GM19239 (cell line): ENCODE measurements around the gene PLK4.
A peak's percentile ranks its signal among the peaks of the same experiment; 100 is the strongest.

Source experiments
- DNase-seq: peaks from one replicate; pipeline ENCODE4 v3.0.0; 2011; ENCODE audit warnings: low spot score; ENCODE audit not compliant: insufficient read length
- FAIRE-seq: peaks from 2 replicates; lab custom pipeline; 2011; peaks lifted over from hg19 to GRCh38; lab: Jason Lieb, UNC

Gene PLK4

DNA sequence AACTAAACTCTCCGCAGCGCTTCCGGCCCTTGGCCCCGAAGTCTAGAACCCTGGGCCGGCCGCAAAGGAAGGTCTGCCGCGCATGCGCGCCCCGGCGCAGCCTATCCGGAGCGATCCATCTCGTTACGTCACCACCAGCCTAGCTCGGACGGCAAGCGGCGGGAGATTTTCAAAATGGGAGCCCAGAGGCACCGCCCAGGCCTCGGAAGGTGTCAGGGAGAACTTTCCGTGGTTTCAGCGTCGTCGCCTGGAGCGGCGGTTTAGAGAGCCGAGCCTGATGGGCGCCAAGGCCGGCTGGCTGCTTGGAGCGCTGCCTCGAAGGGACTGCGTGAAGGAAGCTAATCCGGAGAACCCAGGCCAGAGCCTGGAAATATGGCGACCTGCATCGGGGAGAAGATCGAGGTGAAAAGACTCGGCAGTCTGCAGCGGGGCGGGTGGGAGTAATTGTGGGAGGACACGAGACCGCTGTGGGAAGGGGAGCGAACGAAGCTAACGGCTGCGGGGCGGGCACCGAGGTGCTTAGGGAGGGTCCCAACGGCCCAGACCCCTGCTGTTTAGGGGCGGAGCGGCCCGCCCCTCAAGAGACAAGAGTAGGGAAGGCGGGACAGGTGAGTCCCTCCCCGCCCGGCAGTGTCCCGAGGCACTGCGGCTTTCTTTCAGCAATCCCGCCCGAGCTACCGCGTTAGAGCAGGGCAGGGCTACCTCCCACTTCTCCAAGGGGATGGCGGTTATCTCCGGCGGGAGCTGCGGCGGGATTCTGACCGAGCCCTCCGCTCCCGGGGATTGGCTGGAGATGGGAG, at the start of gene PLK4:
TSS of gene PLK4 (plus strand) at position 131 of the 800 bp plus-strand sequence. CDS start at position 373, 242 bp downstream.
- FAIRE-seq (peak; percentile 99), DNase-seq (peak; percentile 66)

DNA sequence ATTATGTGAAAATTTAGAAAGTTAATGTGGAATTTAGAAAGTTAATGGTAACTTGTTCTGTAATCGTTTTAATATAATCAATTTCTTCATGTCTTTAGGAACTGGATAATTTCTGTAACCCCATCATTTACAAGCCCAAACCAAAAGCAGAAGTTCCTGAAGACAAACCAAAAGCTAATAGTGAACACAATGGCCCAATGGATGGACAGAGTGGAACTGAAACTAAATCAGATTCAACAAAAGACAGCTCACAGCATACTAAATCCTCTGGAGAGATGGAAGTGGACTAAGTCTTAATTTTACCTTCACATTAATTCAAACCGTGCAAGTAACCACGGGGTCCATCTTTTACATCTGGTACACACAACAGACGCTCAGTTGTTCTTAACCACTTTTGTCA, 48.1 kb upstream of the PLK4 start:
- FAIRE-seq (peak; percentile 83), DNase-seq (no peak)

DNA sequence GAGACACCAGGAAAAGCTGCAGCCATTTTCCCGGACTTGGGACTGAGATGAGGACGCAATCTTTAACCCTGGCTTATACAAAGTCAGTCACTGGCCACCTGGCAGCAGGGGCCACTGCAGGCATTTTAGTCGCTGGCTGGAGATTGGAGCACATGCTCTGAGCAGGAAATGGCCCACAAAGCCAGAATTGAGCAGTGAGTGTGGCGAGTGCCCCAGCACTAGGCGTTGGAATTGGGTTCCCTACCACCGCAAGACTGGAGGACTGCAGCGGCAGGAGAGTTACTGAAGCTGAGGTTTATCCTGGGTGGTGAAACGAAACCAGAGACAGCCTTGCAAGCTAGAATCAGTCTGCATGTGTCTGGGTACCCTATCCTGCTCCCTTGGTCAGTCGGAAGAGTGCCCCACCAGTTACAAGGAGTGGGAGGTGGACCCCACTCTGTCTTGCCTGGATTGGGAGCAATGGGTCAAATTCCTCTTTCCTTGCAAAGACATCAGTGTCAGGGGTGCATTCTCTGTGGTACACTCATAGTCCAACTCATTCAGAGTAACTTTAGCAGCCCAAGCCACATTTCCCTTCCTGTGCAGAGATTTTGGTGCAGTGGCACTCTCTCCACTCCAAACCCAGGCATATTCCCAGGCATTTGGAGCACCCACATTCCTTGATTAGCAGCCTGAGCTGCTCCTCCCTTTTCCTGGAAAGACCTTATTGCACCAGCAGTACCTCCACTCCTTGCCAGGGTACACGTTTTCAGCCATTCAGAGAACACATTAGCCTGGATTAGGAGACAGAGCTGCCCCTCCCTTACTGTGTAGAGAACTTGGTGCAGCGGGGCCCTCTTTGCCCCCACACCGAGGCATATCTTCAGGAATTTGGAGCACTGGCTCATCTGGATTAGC, 36.7 kb upstream of the PLK4 start:
- FAIRE-seq: no peak
- DNase-seq: no peak

DNA sequence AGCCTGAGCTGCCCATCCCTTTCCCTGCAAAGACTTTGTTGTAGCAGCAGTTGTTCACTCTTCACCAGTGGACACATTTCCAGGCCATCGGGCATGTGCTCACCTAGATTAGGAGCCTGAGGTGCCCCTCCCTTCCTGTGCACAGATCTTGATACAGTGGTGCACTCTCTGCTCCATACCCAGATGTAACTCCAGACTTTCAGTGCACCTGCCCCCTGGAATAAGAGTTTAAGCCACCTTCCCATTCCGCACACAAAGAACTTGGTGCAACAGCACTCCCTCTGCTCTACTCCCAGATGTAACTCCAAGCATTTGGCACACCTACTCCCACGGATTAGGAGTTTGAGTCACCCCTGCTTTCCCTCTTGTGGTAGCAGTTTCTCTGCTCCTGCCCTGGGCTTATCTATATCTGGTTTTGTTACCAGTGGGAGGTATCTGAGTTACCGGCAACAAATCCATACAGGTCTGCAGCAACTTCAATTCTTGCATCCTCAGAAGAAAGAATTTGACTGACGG, 36.0 kb upstream of the PLK4 start:
- DNase-seq (no peak), FAIRE-seq (no peak)

DNA sequence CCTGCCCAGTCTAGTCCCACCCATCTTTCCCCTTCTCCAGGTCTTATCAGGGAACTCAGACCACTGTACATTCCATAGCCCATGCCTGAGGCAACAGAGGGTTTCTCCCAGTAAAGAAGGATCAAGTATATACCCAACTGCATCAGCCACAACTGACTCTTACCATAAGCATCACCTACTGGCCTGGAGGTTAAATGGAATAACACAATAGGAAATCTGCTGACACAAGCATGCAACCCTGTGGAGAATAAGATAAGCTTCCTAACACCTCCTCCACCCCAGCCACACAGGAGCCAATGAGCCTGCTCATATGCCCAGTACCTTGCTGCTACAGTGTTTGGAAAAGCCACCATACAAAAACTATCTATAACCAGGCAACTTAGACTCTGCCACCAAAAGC, 34.6 kb upstream of the PLK4 start:
- DNase-seq (no peak), FAIRE-seq (no peak)

DNA sequence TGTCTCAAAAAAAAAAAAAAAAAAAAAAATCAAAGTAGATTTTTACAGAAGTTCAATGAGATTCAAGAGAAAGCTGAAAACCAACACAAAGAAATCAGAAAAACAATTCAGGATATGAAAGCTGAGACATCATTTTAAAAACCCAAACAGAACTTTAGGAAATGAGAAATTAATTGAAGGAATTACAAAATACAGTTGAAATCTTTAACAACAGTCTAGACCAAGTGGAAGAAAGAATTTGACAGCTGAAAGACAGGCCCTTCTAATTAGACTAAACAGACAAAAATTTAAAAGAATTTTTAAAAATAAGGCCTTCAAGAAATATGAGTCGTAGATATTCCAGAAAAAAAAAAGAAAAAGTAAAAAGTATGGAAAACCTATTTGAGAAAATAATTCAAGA, 33.9 kb upstream of the PLK4 start:
- no peak for DNase-seq
- FAIRE-seq: no peak

DNA sequence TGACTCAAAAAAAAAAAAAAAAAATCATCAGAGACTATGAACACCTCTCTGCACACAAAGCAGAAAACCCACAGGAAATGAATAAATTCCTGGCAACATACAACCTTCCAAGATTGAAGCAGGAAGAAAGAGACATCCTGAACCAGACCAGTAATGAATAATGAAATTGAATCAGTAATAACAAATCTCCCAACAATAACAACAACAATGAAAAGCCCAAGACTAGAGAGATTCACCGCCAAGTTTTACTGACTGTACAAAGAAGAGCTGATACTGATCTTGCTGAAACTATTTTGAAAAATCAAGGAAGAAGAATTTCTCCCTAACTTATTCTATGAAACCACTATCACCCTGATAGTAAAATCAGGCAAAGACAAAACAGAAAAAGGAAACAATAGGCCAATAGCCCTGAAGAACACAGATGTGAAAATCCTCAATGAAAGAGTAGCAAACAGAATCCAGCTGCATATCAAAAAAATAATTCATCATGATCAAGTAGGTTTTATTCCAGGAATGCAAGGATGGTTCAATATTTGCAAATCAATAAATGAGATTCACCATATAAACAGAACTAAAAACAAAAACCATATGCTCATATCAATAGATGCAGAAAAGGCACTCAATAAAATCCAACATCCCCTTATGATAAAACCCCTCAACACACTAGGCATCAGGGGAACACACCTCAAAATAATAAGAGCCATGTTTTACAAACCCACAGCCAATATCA, 31.0 kb upstream of the PLK4 start:
- no peak for FAIRE-seq
- no peak for DNase-seq

DNA sequence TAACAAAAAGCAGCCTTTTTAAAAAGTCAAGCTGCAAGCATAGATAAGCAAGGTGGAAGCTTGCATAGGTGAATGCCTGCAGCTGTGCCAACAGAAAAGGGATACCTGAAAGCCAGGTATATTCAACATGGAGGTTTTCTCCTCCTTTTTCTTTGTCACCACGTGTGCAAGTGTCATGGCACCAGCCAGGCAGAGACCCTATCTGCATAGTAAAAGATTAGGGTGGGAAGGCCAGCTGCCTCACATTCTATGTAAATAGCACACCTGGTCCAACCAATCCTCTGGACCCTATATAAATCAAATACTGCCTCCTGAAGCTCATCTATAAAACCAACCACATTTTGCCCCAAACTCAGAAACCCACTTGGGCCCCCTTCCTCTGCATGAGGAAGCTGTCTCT, 28.0 kb upstream of the PLK4 start:
- DNase-seq (no peak), FAIRE-seq (no peak)

DNA sequence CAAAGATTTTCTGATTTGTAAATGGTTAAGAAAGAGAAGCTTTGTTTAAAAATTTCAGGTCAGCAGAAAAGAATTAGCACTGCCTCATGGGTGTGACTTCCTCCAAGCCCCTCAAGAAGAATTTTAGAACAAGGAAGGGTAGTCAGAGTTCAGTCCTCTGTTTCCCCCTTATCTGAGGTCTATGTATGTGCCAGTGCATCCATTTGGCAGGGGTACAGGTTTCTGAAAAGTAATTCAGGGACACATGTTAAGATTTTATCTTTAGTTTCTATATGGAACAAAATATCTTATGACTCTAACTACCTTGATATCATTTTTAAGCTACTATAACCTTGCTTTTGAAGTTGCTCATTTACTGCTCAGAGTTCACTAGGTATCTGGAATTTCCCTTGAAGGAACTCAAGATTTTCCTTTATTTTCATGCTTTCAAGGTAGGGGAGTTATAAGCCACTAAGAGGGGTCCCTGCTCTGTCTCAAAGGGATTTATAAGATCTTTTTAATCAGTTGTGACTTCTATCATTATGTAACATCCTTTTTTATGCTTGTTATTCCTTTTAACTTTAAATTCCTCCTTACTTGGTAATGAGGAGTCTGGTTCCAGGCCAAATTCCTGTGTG, 24.4 kb upstream of the PLK4 start:
- no peak for DNase-seq
- FAIRE-seq: peak; percentile 28

DNA sequence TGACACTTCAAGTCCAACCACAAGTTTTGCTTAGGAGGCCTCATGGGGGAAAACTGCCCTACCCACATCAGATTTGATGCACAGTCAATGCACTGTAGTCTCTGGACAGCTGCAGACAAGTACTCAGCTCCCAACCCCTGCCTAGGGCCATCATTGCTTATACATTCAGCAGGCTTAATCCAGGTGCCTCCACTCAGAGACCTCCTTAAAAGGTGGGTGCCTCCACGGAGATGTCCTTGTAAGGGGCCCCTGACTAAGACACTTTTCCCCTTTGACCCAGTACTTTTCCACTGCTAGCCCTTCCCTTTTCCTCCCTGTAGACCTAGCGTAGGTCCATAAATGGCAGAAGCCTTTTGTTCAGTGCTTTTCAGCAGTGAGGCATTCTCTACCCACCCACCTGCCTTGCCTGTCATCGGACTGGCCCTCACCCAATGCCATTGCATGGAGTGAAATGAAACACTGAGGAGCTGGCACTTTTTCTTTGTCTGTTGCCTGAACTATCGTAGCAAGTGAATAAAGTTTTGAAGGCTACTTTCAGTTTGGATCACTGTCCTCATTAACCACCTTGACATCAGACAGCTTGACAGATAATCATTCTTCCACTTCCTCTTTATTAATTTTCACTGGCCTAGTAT, 23.8 kb upstream of the PLK4 start:
- DNase-seq (peak; percentile 10), FAIRE-seq (peak; percentile 79)

DNA sequence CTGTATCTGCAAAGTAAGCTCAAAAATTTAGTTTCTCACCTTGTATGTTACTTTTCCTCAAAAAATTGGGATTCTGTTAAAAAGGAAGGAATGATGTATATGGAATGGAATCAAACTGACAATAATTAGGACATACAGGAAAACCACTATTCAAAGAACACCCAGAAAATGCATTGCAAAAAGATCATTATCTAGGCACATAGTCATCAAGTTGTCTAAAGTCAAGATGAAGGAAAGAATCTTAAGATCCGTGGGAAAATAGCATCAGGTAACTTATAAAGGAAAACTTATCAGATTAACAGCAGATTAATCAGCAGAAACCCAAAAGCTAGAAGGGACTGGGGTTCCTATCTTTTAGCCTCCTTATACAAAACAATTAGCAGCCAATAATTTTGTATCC, 23.1 kb upstream of the PLK4 start:
- FAIRE-seq: no peak
- DNase-seq: no peak

DNA sequence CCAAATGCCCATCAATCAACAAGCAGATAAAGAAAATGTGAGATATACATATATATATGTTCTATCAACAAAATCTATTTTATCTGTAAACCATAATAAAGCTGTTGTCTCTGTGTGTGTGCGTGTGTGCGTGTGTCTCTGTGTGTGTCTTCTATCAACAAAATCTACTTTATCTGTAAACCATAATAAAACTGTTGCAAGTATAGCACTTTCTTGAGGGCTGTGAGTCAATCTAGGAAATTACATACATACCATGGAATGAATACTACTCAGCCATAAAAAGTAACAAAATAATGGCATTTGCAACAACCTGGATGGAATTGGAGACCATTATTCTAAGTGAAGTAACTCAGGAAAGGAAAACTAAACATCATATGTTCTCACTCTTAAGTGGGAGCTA, 12.5 kb upstream of the PLK4 start:
- FAIRE-seq (no peak), DNase-seq (no peak)

DNA sequence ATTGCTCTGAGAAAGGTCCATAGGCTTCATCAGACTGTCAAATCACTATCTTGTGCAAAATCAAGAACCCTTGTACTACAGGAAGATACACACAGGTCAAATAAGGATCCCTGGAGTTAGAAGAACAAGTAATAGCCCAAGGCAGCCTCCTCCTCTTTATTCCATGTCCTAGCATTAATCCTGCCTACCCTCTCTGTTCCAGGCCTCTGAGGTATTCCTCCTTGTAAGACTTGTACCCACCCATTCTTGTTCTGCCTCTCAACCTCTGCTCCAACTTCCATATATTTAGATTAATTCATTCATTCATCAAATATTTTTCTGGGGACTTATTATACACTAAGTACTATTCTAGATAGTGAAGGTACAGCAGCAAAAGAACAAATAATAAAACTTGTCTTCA, 10.4 kb upstream of the PLK4 start:
- DNase-seq (no peak), FAIRE-seq (no peak)

DNA sequence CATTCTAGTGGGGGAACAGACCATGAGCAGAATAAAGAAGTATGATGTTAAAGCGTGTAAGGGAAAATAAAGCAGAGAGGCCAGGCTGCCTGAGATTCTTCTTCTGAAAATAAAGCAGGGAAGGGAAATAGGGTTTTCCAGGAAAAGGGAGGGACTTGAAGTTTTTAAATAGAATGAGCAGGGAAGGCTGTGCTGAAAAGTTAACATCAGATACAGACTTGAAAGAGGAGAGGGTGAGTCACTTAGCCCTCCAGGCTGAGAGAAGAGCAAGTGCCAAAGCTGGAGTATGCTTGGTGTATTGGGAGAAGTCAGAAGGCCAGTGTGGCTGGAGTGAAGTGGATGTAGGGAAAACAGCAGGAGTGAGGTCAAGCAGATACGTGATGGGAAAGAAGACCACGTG, 10.0 kb upstream of the PLK4 start:
- DNase-seq (no peak), FAIRE-seq (no peak)

DNA sequence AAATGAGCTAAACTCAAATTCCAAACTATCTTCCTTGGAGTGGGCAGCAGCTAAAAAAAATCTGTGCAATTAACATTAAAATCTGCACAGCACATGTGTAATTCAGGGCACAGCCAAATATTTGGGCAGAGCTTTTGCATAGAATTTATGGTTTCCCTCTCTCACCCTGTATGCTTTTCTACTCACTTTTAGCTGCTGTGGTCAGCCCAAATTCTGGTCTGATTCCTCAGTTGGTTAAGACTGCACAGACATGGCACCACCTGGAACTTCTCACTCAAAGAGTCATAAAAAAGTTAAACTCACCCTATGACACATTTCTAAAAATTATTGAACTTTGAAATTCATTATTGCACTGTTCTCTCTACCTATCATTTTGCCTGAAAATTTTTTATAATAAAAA, 4.9 kb upstream of the PLK4 start:
- FAIRE-seq (no peak), DNase-seq (no peak)

DNA sequence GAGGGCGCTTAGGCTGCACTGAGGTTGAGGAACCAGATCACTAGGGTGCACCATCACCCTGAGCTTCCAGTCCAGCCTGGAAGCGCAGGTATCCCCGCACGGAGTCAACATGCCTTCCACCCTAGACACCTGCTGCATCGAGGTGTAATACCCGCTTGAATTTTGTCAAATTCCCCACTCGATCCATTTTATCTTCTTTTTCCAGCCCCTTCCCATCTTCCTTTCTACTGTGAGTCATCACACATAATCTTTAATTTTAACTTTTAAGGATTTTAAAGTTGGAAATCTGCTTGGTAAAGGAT, 821 bp downstream of the PLK4 start:
- DNase-seq (peak; percentile 1), FAIRE-seq (peak; percentile 59)

DNA sequence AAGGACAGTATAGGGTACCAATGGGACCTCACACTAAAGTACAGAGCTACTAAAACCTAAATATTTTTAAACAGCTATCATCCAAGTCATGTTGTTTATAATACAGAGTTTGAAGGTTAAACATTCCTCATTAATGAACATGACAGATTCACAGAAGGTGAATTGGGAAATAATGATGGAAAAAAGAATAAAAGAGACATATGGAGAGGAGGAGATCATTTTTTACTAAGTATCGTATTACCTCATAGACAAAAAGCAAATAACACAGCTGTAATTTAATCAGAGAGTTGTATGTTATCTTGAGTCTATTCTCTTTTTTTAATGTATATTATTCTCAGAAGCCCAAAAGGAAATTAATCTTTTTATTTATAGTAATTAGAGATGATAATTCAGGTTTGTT, 7.9 kb downstream of the PLK4 start:
- no peak for FAIRE-seq

DNA sequence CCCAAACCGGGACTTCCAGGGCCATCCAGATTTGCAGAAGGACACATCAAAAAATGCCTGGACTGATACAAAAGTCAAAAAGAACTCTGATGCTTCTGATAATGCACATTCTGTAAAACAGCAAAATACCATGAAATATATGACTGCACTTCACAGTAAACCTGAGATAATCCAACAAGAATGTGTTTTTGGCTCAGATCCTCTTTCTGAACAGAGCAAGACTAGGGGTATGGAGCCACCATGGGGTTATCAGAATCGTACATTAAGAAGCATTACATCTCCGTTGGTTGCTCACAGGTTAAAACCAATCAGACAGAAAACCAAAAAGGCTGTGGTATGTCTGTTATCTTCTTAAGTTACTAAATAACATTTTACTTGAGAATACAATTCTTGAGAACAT, 9.2 kb downstream of the PLK4 start:
- DNase-seq (no peak), FAIRE-seq (peak; percentile 42)

More for the DNA sequence above, 7.9 kb downstream of the PLK4 start:
- no peak for DNase-seq

DNA sequence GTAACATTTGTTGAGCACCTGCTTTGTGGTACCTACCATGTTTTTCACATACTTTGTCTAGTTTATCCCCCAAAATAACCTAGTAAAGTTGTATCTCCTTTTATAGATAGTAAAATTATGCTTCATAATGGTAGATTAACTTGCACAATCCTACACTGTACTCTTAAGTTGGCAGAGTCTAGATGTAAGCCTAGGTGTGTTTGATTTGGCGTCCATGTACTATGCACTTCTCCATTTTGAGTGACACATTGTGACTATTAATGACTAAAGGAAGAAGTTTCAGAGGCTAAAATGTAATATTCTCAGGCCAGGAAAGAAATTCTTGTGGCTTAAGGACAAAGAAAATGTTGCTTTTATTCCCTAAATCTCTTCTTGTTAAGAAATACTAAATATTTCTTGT, 15.4 kb downstream of the PLK4 start:
- no peak for DNase-seq
- no peak for FAIRE-seq

DNA sequence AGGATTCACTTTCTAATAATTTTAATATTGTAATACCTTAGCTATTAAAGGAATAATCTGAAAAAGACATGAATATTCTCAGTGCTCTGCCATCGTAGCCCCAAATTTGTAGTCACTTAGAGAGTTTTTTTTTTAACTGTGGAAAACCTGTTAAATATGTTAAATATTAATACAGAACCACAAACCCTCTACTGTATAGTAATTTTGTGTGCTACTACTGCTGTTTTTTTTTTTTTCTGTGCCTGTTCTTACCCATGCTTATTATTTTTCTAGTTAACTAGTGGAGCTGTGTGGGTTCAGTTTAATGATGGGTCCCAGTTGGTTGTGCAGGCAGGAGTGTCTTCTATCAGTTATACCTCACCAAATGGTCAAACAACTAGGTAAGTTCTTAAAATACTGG, 15.8 kb downstream of the PLK4 start:
- DNase-seq (no peak), FAIRE-seq (no peak)
